KOPT-K1 (cell line): ENCODE data around the gene INO80B.
"Not testable (repeated sequence)": the region's sequence is repeated elsewhere in the genome, so short reads cannot be mapped to it uniquely, and the experiment has no call there.

Experiments used
- H3K27ac ChIP-seq: fragments of 200-600 bp; sonication (generic); 2 replicates; pipeline ENCODE4 v1.5.1; 2016; ENCODE audit warnings: antibody characterized with exemption, mild to moderate bottlenecking, low read depth, low read length; ENCODE audit not compliant: poor library complexity, severe bottlenecking
- H3K36me3 ChIP-seq: fragments of 200-600 bp; sonication (generic); 2 replicates; pipeline ENCODE4 v1.5.1; 2017; ENCODE audit warnings: antibody characterized with exemption, mild to moderate bottlenecking, low read length, moderate library complexity; ENCODE audit not compliant: insufficient read depth
- H3K9me3 ChIP-seq: fragments of 200-600 bp; sonication (generic); 2 replicates; pipeline ENCODE4 v1.5.1; 2017; ENCODE audit warnings: antibody characterized with exemption, low read length, mild to moderate bottlenecking; ENCODE audit not compliant: insufficient read depth, poor library complexity, severe bottlenecking

INO80B gene

GRCh38 chr2:74458132-74458937 lies 3.4 kb downstream of the INO80B start, which contains the start of gene WBP1:
TSS of gene WBP1 (plus strand) at chr2:74458438. CDS start at chr2:74458603, 165 bp downstream.
- peak within 1 kb of the TSS; percentile 84 for H3K27ac ChIP-seq
- no peaks in the 10 kb centered on the region for H3K9me3 ChIP-seq
- peaks cover 30% of the 10 kb centered on the region for H3K36me3 ChIP-seq

GRCh38 chr2:74458938-74459363 lies 4.1 kb downstream of the INO80B start:
- Histone ChIP-seq H3K27ac (peak overlapping the region; percentile 70), H3K36me3 (peaks cover 30% of the 10 kb centered on the region), H3K9me3 (no peaks in the 10 kb centered on the region)

- peaks cover 30% of the 10 kb centered on the region for H3K36me3 ChIP-seq
- H3K27ac ChIP-seq, H3K9me3 ChIP-seq: not testable (repeated sequence)
Measured at GRCh38 chr2:74459503-74460118, 4.7 kb downstream of the INO80B start.

GRCh38 chr2:74460187-74460586 lies 5.3 kb downstream of the INO80B start:
- not testable (repeated sequence) for H3K9me3 ChIP-seq, H3K27ac ChIP-seq
- peaks cover 30% of the 10 kb centered on the region for H3K36me3 ChIP-seq

DNA sequence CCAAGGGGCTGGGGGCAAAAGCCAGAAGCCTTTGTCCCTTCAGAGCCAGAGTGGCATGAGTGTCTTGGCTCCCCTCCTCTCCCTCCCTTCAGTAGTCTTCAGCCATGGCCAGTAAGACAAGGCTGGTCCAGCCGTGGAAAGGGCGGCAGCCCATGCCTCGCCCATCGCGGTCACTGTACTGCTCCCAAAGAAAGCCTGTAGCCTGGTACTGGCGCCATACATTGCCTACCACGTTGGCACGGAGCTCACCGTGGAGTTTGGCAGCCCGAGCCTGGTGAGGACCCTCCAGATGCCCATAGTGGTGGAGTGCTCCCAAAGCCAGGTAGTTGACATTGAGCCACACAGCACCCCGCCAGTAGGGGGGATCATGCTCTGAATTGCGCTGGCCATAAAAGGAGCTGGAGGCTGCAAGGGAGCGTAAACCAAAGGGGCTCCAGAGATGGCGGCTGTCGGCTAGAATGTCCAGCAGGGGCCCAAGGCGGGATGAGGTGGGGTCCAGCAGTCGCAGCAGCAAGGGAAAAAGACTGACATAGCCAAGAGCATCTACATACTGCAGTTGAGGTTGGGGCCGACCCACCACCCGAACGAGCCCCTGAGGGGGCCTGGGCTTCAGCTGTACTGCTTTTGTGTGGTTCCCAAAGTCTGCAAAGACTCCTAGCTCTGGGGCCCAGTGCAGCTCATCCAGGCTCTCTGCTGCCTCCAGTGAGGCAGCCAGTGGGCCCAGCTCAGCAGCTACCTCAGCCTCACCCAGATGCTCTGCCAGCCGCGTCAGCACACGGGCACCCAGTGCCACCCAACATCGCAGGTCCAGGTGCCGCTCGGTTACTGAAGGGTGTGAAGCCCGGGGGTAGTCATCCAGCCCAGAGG lies 6.5 kb downstream of the INO80B start:
- Histone ChIP-seq H3K36me3 (peaks cover 30% of the 10 kb centered on the region), H3K9me3 (no peaks in the 10 kb centered on the region), H3K27ac (no peak overlapping the region)

GRCh38 chr2:74462054-74462785 lies 7.3 kb downstream of the INO80B start:
- Histone ChIP-seq H3K27ac (no peak overlapping the region), H3K9me3 (no peaks in the 10 kb centered on the region), H3K36me3 (peaks cover 30% of the 10 kb centered on the region)

- Histone ChIP-seq H3K27ac (no peak overlapping the region), H3K9me3 (no peaks in the 10 kb centered on the region)
Measured at GRCh38 chr2:74462786-74463105, 7.9 kb downstream of the INO80B start.

GRCh38 chr2:74464406-74464805 lies 9.5 kb downstream of the INO80B start:
- H3K27ac ChIP-seq: peak overlapping the region; percentile 76
- H3K36me3 ChIP-seq: peaks cover 30% of the 10 kb centered on the region
- no peaks in the 10 kb centered on the region for H3K9me3 ChIP-seq

More at GRCh38 chr2:74462786-74463105, 7.9 kb downstream of the INO80B start:
- peaks cover 30% of the 10 kb centered on the region for H3K36me3 ChIP-seq

DNA sequence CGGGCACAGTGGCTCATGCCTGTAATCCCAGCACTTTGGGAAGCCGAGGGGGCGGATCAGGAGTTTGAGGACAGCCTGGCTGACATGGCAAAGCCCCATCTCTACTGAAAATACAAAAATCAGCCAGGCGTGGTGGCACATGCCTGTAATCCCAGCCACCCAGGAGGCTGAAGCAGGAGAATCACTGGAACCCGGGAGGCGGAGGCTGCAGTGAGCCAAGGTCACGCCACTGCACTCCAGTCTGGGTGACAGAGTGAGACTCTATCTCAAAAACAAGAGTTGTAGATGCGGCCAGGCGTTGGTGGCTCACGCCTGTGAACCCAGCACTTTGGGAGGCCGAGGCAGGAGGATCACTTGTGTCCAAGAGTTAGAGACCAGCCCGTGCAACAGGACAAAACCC lies 15.9 kb downstream of the INO80B start:
- H3K27ac ChIP-seq, H3K9me3 ChIP-seq: not testable (repeated sequence)
- peaks cover 17% of the 10 kb centered on the region for H3K36me3 ChIP-seq

DNA sequence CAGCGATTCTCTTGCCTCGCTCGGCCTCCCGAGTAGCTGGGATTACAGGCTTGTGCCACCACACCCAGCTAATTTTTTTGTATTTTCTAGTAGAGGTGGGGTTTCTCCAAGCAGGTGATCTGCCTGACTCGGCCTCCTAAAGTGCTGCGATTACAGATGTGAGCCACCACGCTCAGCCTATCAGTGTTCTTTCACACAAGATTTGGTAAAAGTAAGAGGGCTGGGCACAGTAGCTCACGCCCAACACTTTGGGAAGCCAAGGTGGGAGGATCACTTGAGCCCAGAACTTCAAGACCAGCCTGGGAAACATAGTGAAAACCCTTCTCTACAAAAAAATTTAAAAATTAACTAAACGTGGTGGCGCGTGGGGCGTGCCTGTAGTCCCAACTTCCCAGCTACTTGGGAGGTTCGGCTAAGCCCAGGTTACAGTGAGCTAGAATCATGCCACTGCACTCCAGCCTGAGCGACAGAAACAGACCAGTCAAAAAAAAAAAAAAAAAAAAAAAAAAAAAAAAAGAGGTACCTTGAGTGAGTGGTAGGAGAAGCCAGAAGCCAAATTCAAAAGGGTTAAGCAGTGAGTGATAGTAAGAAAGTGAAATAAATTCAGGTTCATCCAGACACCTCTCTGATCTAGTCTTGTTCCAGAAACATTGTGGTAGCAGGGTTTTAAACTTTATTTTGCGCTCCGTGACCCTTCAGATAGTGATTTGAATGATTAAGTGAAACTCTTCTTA lies 16.6 kb downstream of the INO80B start:
- no peaks in the 10 kb centered on the region for H3K9me3 ChIP-seq
- peak overlapping the region; percentile 75 for H3K27ac ChIP-seq
- peaks cover 24% of the 10 kb centered on the region for H3K36me3 ChIP-seq

DNA sequence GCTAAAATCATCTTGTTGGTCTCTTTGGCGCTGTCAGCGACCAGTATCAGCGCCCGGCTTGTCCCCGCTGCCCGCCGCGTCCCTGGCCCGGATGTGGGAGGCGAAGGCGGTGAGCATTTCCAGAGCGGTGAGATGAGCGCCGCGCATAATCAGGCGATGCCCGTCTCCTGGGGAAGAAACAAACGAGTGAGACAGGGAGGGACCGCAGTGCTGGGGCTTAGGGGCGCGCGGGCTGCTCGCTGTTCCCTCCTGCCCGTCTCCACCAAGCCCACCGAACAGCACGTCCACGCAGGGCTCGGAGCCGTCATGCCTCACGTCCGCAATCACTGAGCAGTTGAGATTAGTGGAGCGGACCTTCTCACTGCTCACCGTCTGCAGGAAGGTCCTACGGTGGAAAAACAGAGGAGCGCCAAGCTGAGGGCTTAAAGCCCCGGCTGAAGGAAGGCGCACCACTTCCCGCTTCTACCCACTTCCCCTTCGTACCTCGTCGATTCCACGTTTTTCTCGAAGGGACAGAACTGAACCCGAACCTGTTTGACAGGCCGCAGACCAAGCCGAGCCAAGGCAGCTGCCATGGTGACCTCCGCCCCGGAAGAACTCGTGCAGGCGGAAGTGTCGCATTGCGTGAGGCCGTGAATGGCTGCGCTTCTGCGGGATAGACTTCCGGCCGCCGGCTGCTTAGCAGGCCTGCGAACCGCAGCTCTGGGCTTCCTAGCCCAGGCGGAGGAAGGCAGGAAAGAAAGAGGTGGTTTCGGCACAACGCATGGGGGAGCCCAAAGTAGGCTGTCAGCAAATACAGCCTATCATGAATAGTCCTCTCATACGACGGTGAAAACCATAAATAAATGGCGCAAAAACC lies 17.4 kb downstream of the INO80B start, which contains the start of gene MRPL53:
TSS of gene MRPL53 (minus strand) at position 595 of the 859 bp plus-strand sequence. CDS start at position 575, 20 bp downstream.
- Histone ChIP-seq H3K36me3 (peaks cover 31% of the 10 kb centered on the region), H3K9me3 (no peaks in the 10 kb centered on the region), H3K27ac (peak within 1 kb of the TSS; percentile 75)

DNA sequence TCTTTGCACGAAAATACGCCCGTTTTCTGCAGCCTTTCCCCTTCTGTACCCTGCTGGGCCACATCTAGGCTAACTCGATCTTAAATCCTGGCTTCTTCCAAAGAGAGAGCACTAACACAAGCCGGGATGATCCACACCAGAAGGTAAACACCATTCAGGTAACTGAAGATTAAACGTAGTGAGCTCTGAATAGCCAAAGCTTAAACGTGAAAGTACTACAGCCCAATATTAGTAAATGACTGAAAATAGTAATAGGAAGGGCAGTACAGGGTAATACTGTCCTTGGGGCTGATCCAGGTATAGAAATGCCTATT lies 18.0 kb downstream of the INO80B start:
- Histone ChIP-seq H3K27ac (peak overlapping the region; percentile 75), H3K9me3 (no peaks in the 10 kb centered on the region), H3K36me3 (peaks cover 37% of the 10 kb centered on the region)

- no peaks in the 10 kb centered on the region for H3K9me3 ChIP-seq
- H3K27ac ChIP-seq: no peak overlapping the region
- peaks cover 46% of the 10 kb centered on the region for H3K36me3 ChIP-seq
Measured at GRCh38 chr2:74474481-74474880, 19.6 kb downstream of the INO80B start.
